HCT116 (cell line): ENCODE results near the gene JAM3. TPM values are rescaled to one million over a fixed set of nuclear protein-coding genes. Genes with fewer than 3 reads are reported as not detected.

Experiments
- ATAC-seq: fragments of 200-7000 bp; cut with Tn5 transposase; 2 replicates; pipeline ENCODE4 v1.9.1; 2020; ENCODE audit warnings: mild to moderate bottlenecking, moderate library complexity
- BruUV-seq: library from RNA; stranded (reverse); fragments of 400-500 nt; replicated peaks from 2 replicates; lab custom pipeline; 2021; lab: Mats Ljungman, UMichigan
- CTCF ChIA-PET: fragments of 300-600 bp; sonication (Branson Sonifier 250); formaldehyde crosslinking; loops from one replicate; lab custom pipeline; 2021; ENCODE audit warnings: antibody characterized with exemption; lab: Charles Lee
- POLR2A ChIA-PET: fragments of 300-600, 350-600 bp; sonication (Branson Sonifier 250); formaldehyde crosslinking; loops from one replicate; lab custom pipeline; 2021; ENCODE audit warnings: antibody characterized with exemption; lab: Charles Lee
- RAD21 ChIA-PET, 2 experiments: fragments of 300-600 bp; sonication (Branson Sonifier 250); formaldehyde crosslinking; loops; one replicate each; lab custom pipeline; 2023; ENCODE audit warnings: low total read pairs in 2 of 2; ENCODE audit not compliant: uncharacterized antibody in 2 of 2, unreplicated experiment in 2 of 2, low non-redundant PET in 1 of 2; lab: Charles Lee
- DNase-seq: peaks from one replicate; pipeline ENCODE4 v3.0.0-alpha.2; 2010; ENCODE audit warnings: low read depth, low spot score
- H2AFZ ChIP-seq: fragments of 200-600 bp; shearing (Covaris generic), sonication (generic); 2 replicates; pipeline ENCODE4 v1.6.1; 2017; ENCODE audit warnings: low read depth, mixed run types, mixed read lengths, antibody characterized with exemption, low read length; ENCODE audit not compliant: poor library complexity, severe bottlenecking
- H3K27ac ChIP-seq: 2 replicates; pipeline ENCODE4 v1.5.1; 2012; ENCODE audit warnings: low read depth, low read length
- H3K27me3 ChIP-seq: fragments of 200-600 bp; sonication (generic); 2 replicates; pipeline ENCODE4 v1.6.1; 2016; ENCODE audit warnings: mixed run types, low read length, mixed read lengths; ENCODE audit not compliant: insufficient read depth
- H3K36me3 ChIP-seq, 2 experiments: fragments of 200-500 bp in 1 of 2; fragments of 200-600 bp in 1 of 2; sonication (Bioruptor generic) in 1 of 2; sonication (generic) in 1 of 2; 2 replicates each; pipeline versions ENCODE4 v1.5.1 to v1.6.1; 2014 to 2016; ENCODE audit warnings: low read length in 2 of 2, inconsistent platforms in 1 of 2, mixed read lengths in 1 of 2, mixed run types in 1 of 2; ENCODE audit not compliant: insufficient read depth in 2 of 2, control insufficient read depth in 1 of 2
- H3K4me1 ChIP-seq, 2 experiments: fragments of 200-600 bp in 1 of 2; sonication (generic) in 1 of 2; 2 replicates each; pipeline versions ENCODE4 v1.5.1 to v1.6.1; 2012 to 2017; ENCODE audit warnings: low read length in 2 of 2, inconsistent platforms in 1 of 2, mild to moderate bottlenecking in 1 of 2, mixed read lengths in 1 of 2, mixed run types in 1 of 2, moderate library complexity in 1 of 2; ENCODE audit not compliant: insufficient read depth in 2 of 2, control insufficient read depth in 1 of 2
- H3K4me2 ChIP-seq: fragments of 200-600 bp; sonication (generic); 2 replicates; pipeline ENCODE4 v1.6.1; 2017; ENCODE audit warnings: mixed run types, low read length, mixed read lengths
- H3K4me3 ChIP-seq, 2 experiments: fragments of 200-600 bp in 1 of 2; sonication (generic) in 1 of 2; replicated peaks in 1 of 2; 2 replicates each; pipeline ENCODE4 v1.5.1; 2011 to 2016; ENCODE audit warnings: low read length in 2 of 2, control low read depth in 1 of 2, low read depth in 1 of 2, mild to moderate bottlenecking in 1 of 2, mixed read lengths in 1 of 2, mixed run types in 1 of 2
- H3K79me2 ChIP-seq: fragments of 200-600 bp; sonication (generic); 2 replicates; pipeline ENCODE4 v1.6.1; 2017; ENCODE audit warnings: mild to moderate bottlenecking, mixed run types, low read length, moderate library complexity, mixed read lengths; ENCODE audit not compliant: insufficient read depth
- H3K9ac ChIP-seq: fragments of 200-600 bp; sonication (generic); 2 replicates; pipeline ENCODE4 v1.6.1; 2016; ENCODE audit warnings: low read length, mixed read lengths
- H3K9me2 ChIP-seq: fragments of 200-600 bp; sonication (generic), shearing (Covaris generic); 2 replicates; pipeline ENCODE4 v1.6.1; 2017; ENCODE audit warnings: mixed run types, mild to moderate bottlenecking, moderate library complexity; ENCODE audit not compliant: insufficient read depth
- H3K9me3 ChIP-seq, 2 experiments: fragments of 200-500 bp in 1 of 2; fragments of 200-600 bp in 1 of 2; sonication (Bioruptor generic) in 1 of 2; sonication (generic) in 1 of 2; 2 replicates each; pipeline ENCODE4 v1.6.1; 2014 to 2017; ENCODE audit warnings: low read length in 2 of 2, mixed read lengths in 2 of 2, inconsistent platforms in 1 of 2, low read depth in 1 of 2, mild to moderate bottlenecking in 1 of 2, mixed run types in 1 of 2, moderate library complexity in 1 of 2; ENCODE audit not compliant: control insufficient read depth in 1 of 2, insufficient read depth in 1 of 2
- H4K20me1 ChIP-seq: fragments of 200-600 bp; sonication (generic), shearing (Covaris generic); 2 replicates; pipeline ENCODE4 v1.6.1; 2017; ENCODE audit warnings: mixed run types, mild to moderate bottlenecking, moderate library complexity; ENCODE audit not compliant: insufficient read depth
- ATF3 ChIP-seq: IDR thresholded peaks from 2 replicates; pipeline ENCODE4 v1.6.1; 2012
- CBX3 ChIP-seq: IDR thresholded peaks from 2 replicates; pipeline ENCODE4 v1.6.1; 2012; ENCODE audit warnings: low read depth
- CTCF ChIP-seq, 3 experiments: fragments of 200-600 bp in 1 of 3; sonication (generic) in 1 of 3; IDR thresholded peaks in 2 of 3; conservative IDR thresholded peaks in 1 of 3; 2 replicates each; pipeline ENCODE4 v1.5.1; 2012 to 2017; ENCODE audit warnings: low read depth in 2 of 3, low read length in 2 of 3, antibody characterized with exemption in 1 of 3, borderline replicate concordance in 1 of 3, control low read depth in 1 of 3, mild to moderate bottlenecking in 1 of 3, mixed read lengths in 1 of 3, mixed run types in 1 of 3, moderate library complexity in 1 of 3; ENCODE audit not compliant: insufficient read depth in 1 of 3
- EGR1 ChIP-seq: IDR thresholded peaks from 2 replicates; pipeline ENCODE4 v1.6.1; 2012; ENCODE audit warnings: low read depth
- EZH2phosphoT487 ChIP-seq: fragments of 200-600 bp; IDR thresholded peaks from 2 replicates; pipeline ENCODE4 v1.6.1; 2018; ENCODE audit warnings: antibody characterized with exemption, borderline replicate concordance
- FOSL1 ChIP-seq: IDR thresholded peaks from 2 replicates; pipeline ENCODE4 v1.6.1; 2012; ENCODE audit warnings: low read depth
- JUND ChIP-seq: IDR thresholded peaks from 2 replicates; pipeline ENCODE4 v1.6.1; 2012
- POLR2A ChIP-seq: IDR thresholded peaks from 2 replicates; pipeline ENCODE4 v1.7.0; 2011; ENCODE audit warnings: borderline replicate concordance; ENCODE audit not compliant: insufficient read depth, insufficient read length; ENCODE audit errors: extremely low read depth
- POLR2AphosphoS5 ChIP-seq: IDR thresholded peaks from 2 replicates; pipeline ENCODE4 v1.6.1; 2011; ENCODE audit warnings: mild to moderate bottlenecking, low read depth, low read length, moderate library complexity
- RAD21 ChIP-seq: IDR thresholded peaks from 2 replicates; pipeline ENCODE4 v1.6.1; 2012; ENCODE audit warnings: low read depth, mild to moderate bottlenecking
- SP1 ChIP-seq: IDR thresholded peaks from 2 replicates; pipeline ENCODE4 v1.6.1; 2012; ENCODE audit warnings: low read depth
- SRF ChIP-seq: IDR thresholded peaks from 2 replicates; pipeline ENCODE4 v1.6.1; 2012; ENCODE audit warnings: low read depth
- TCF7L2 ChIP-seq: IDR thresholded peaks from 2 replicates; pipeline ENCODE4 v1.7.0; 2011; ENCODE audit warnings: borderline replicate concordance, inconsistent platforms; ENCODE audit not compliant: insufficient read depth, insufficient read length; ENCODE audit errors: extremely low read depth
- YY1 ChIP-seq: IDR thresholded peaks from 2 replicates; pipeline ENCODE4 v1.6.1; 2011; ENCODE audit warnings: low read length, low read depth, moderate library complexity, mild to moderate bottlenecking; ENCODE audit not compliant: insufficient replicate concordance; ENCODE audit errors: extremely low read depth
- ZFX ChIP-seq: fragments of 450-650 bp; IDR thresholded peaks from 2 replicates; pipeline ENCODE4 v1.6.1; 2017
- intact Hi-C: fragments of 100-400 bp; cut with micrococcal nuclease; formaldehyde crosslinking; loops from 2 replicates; pipeline ENCODE4 v1.10.0; 2022
- total RNA-seq: library from RNA; stranded (reverse); gene quantifications from one replicate; pipeline ENCODE4 v1.2.1, GENCODE V29; 2021; ENCODE audit not compliant: unreplicated experiment
- TF ChIP-seq, protein P1 (sequence below): IDR thresholded peaks from 2 replicates; pipeline ENCODE4 v1.6.1; 2012
- TF ChIP-seq, protein P2 (sequence below): IDR thresholded peaks from 2 replicates; pipeline ENCODE4 v1.6.1; 2012; ENCODE audit warnings: low read depth

JAM3 gene
- total RNA-seq, 1 experiment from 2014 or later, result 0.25 TPM

GRCh38 chr11:134021326-134021725 lies 47.5 kb upstream of the JAM3 start (continued):
- TF ChIP-seq CTCF (IDR thresholded peaks at IDR 0.05 in 2 of 3, conservative IDR thresholded peaks at IDR 0.05 in 1 of 3; ENCODE audit: borderline replicate concordance in 1 of 3, insufficient read depth in 1 of 3, low read depth in 2 of 3, low read length in 2 of 3), result no peak
- TF ChIP-seq SRF, result no peak
- TF ChIP-seq, protein P1, sequence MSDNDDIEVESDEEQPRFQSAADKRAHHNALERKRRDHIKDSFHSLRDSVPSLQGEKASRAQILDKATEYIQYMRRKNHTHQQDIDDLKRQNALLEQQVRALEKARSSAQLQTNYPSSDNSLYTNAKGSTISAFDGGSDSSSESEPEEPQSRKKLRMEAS, result no peak
- no peak for TF ChIP-seq FOSL1
- TF ChIP-seq POLR2AphosphoS5, result no peak
- TF ChIP-seq, all 23 proteins: peak for 0

GRCh38 chr11:134022748-134023147 lies 46.1 kb upstream of the JAM3 start:
- intact Hi-C loops, result no loop called here
- H3K9me2 ChIP-seq, result no peaks in the 10 kb centered on the region
- H3K27ac ChIP-seq, result no peak overlapping the region
- ChIA-PET POLR2A (no interaction called here), CTCF (no interaction called here), RAD21 (no interaction called here)
- no peaks in the 10 kb centered on the region for H3K9me3 ChIP-seq
- no peak for DNase-seq
- H3K36me3 ChIP-seq, result no peaks in the 10 kb centered on the region
- H3K27me3 ChIP-seq, result peaks cover 34% of the 10 kb centered on the region
- H3K4me2 ChIP-seq, result no peak overlapping the region
- H3K9ac ChIP-seq, result no peak overlapping the region
- H3K4me1 ChIP-seq, result peaks cover 0 to 5% of the 10 kb centered on the region in 2 experiments; a peak in 1 of 4 replicates
- no peaks in the 10 kb centered on the region for H4K20me1 ChIP-seq
- no peak for TF ChIP-seq CBX3
- TF ChIP-seq SRF, result no peak
- TF ChIP-seq SP1, result no peak
- TF ChIP-seq RAD21, result no peak
- no peak for TF ChIP-seq POLR2A
- TF ChIP-seq EGR1, result no peak
- TF ChIP-seq, protein P1, result no peak
- no peak for TF ChIP-seq FOSL1
- no peak for TF ChIP-seq POLR2AphosphoS5
- no peak for TF ChIP-seq JUND
- TF ChIP-seq EZH2phosphoT487, result no peak
- no peak for TF ChIP-seq CTCF (IDR thresholded peaks at IDR 0.05 in 2 of 3, conservative IDR thresholded peaks at IDR 0.05 in 1 of 3; ENCODE audit: borderline replicate concordance in 1 of 3, insufficient read depth in 1 of 3, low read depth in 2 of 3, low read length in 2 of 3)
- no peak for TF ChIP-seq TCF7L2
- no peak for TF ChIP-seq YY1
- TF ChIP-seq ZFX, result no peak
- TF ChIP-seq, protein P2, sequence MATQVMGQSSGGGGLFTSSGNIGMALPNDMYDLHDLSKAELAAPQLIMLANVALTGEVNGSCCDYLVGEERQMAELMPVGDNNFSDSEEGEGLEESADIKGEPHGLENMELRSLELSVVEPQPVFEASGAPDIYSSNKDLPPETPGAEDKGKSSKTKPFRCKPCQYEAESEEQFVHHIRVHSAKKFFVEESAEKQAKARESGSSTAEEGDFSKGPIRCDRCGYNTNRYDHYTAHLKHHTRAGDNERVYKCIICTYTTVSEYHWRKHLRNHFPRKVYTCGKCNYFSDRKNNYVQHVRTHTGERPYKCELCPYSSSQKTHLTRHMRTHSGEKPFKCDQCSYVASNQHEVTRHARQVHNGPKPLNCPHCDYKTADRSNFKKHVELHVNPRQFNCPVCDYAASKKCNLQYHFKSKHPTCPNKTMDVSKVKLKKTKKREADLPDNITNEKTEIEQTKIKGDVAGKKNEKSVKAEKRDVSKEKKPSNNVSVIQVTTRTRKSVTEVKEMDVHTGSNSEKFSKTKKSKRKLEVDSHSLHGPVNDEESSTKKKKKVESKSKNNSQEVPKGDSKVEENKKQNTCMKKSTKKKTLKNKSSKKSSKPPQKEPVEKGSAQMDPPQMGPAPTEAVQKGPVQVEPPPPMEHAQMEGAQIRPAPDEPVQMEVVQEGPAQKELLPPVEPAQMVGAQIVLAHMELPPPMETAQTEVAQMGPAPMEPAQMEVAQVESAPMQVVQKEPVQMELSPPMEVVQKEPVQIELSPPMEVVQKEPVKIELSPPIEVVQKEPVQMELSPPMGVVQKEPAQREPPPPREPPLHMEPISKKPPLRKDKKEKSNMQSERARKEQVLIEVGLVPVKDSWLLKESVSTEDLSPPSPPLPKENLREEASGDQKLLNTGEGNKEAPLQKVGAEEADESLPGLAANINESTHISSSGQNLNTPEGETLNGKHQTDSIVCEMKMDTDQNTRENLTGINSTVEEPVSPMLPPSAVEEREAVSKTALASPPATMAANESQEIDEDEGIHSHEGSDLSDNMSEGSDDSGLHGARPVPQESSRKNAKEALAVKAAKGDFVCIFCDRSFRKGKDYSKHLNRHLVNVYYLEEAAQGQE, result no peak
- no peak for TF ChIP-seq ATF3
- no peak for ATAC-seq
- no peaks in the 10 kb centered on the region for H3K79me2 ChIP-seq
- H3K4me3 ChIP-seq, result no peak overlapping the region
- BruUV-seq, result no TSS peak
- no peak overlapping the region for H2AFZ ChIP-seq
